GM12892 (cell line): ENCODE results near the gene EEA1.
"Not testable (repeated sequence)": the region's sequence is repeated elsewhere in the genome, so short reads cannot be mapped to it uniquely, and the experiment has no call there.

Source experiments
- POLR2A ChIP-seq: IDR thresholded peaks from 2 replicates; pipeline ENCODE4 v1.6.1; 2011; ENCODE audit warnings: low read depth, low read length, control low read depth
- POLR2AphosphoS5 ChIP-seq: IDR thresholded peaks from 2 replicates; pipeline ENCODE4 v1.6.1; 2011; ENCODE audit warnings: low read depth, low read length, control low read depth
- TAF1 ChIP-seq: IDR thresholded peaks from 2 replicates; pipeline ENCODE4 v1.6.1; 2011; ENCODE audit warnings: low read depth, mild to moderate bottlenecking, control low read depth, low read length, borderline replicate concordance

DNA sequence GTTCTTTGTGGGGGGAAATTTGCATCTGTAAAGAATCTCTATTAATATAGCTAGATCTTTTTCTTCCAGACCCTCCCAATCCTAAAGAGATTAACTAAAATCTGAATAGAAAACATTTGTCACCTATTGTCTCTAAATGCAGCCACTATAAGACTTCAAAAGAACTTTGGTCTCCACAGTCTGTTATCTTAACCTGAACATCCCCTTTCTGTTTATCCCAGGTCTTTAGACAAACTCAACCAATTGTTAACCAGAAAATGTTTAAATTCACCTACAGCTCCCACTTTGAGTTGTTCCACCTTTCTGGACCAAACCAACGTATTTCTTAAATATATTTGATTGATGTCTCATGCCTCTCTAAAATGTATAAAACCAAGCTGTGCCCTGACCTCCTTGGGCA, 35.3 kb upstream of the EEA1 start:
- not testable (repeated sequence) for TF ChIP-seq POLR2AphosphoS5, POLR2A, TAF1
